NT2/D1 (cell line): ENCODE measurements around the gene ITGBL1.

ENCODE experiments used
- SUZ12 ChIP-seq: IDR thresholded peaks from 2 replicates; pipeline ENCODE4 v1.6.1; 2011; ENCODE audit not compliant: insufficient read length, insufficient read depth; ENCODE audit errors: extremely low read depth
- YY1 ChIP-seq: IDR thresholded peaks from 2 replicates; pipeline ENCODE4 v1.6.1; 2011; ENCODE audit not compliant: insufficient read length, insufficient read depth
- ZNF274 ChIP-seq: IDR thresholded peaks from 2 replicates; pipeline ENCODE4 v1.6.1; 2011; ENCODE audit warnings: mild to moderate bottlenecking, low read depth, low read length

GRCh38 chr13:101408992-101409656, 43.4 kb upstream of the ITGBL1 start:
- TF ChIP-seq YY1 (no peak), ZNF274 (no peak), SUZ12 (no peak)
